Lower lobe of right lung (tissue), 2 donors: ENCODE measurements around the gene NPAS1. TPM values are rescaled to one million over a fixed set of nuclear protein-coding genes. Genes with fewer than 3 reads are reported as not detected.

Source experiments
- ATAC-seq, 2 donors: fragments of 200-7000 bp; cut with Tn5 transposase; one replicate each; pipeline ENCODE4 v1.9.1; 2020 to 2022; ENCODE audit warnings: mild to moderate bottlenecking in 2 of 2, moderate library complexity in 2 of 2
- DNase-seq: peaks from one replicate; pipeline ENCODE4 v3.0.0-alpha.2; 2020
- H3K27ac ChIP-seq: fragments of 200-600 bp; one replicate; pipeline ENCODE4 v1.8.0; 2022
- H3K27me3 ChIP-seq: fragments of 200-600 bp; one replicate; pipeline ENCODE4 v1.8.0; 2022; ENCODE audit warnings: low read depth
- H3K36me3 ChIP-seq: fragments of 200-600 bp; one replicate; pipeline ENCODE4 v1.8.0; 2022; ENCODE audit warnings: mild to moderate bottlenecking
- H3K4me1 ChIP-seq: fragments of 200-600 bp; one replicate; pipeline ENCODE4 v1.8.0; 2022
- H3K4me3 ChIP-seq: fragments of 200-600 bp; one replicate; pipeline ENCODE4 v1.8.0; 2022; ENCODE audit warnings: mild to moderate bottlenecking
- H3K9me3 ChIP-seq: fragments of 200-600 bp; one replicate; pipeline ENCODE4 v1.8.0; 2022
- intact Hi-C: fragments of 100-400 bp; cut with DNase I; formaldehyde crosslinking; loops from one replicate; pipeline ENCODE4 v1.11.0; 2022
- total RNA-seq: library from RNA; stranded (reverse); fragmentation: NEBNext Ultra II Directional; extraction: Animal tissue kit (Norgen Biotek cat#: 25700); gene quantifications from one replicate; pipeline ENCODE4 v1.2.1, GENCODE V29; 2021
- TF ChIP-seq, protein P1 (sequence below): fragments of 200-600 bp; IDR thresholded peaks from one replicate; pipeline ENCODE4 v1.8.0; 2022; ENCODE audit warnings: antibody characterized with exemption, mild to moderate bottlenecking
- donor health status: DM: no; HTN: yes; CAD: no; lungs with severe emphysema.

The NPAS1 gene
- total RNA-seq, 1 donor from 2014 or later: 1.8 TPM

DNA sequence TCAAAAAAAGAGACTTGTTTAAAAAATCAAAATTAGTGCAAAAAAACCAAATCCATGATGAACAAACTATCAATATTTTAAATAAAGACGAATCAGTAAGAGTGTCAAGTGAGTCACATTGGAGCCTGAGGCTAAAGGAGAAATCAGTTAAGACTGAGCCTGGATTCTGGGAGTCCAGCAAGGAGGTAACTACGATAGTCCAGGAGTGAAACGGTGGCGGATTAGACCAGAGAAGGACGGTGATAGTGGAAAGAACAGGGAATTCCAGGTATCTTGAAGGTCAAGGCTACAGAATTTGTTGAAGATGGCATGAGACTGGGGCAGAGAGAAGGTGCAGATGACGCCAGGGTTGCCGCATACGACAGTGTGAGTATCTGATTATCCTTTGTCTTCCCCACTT, 7.0 kb upstream of the NPAS1 start:
- TF ChIP-seq, protein P1, sequence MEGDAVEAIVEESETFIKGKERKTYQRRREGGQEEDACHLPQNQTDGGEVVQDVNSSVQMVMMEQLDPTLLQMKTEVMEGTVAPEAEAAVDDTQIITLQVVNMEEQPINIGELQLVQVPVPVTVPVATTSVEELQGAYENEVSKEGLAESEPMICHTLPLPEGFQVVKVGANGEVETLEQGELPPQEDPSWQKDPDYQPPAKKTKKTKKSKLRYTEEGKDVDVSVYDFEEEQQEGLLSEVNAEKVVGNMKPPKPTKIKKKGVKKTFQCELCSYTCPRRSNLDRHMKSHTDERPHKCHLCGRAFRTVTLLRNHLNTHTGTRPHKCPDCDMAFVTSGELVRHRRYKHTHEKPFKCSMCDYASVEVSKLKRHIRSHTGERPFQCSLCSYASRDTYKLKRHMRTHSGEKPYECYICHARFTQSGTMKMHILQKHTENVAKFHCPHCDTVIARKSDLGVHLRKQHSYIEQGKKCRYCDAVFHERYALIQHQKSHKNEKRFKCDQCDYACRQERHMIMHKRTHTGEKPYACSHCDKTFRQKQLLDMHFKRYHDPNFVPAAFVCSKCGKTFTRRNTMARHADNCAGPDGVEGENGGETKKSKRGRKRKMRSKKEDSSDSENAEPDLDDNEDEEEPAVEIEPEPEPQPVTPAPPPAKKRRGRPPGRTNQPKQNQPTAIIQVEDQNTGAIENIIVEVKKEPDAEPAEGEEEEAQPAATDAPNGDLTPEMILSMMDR: no peak
- DNase-seq (no peak), ATAC-seq (no peak)
- Histone ChIP-seq H3K27ac (no peak overlapping the region), H3K4me3 (no peak overlapping the region), H3K4me1 (no peaks in the 10 kb centered on the region), H3K27me3 (peaks cover 12% of the 10 kb centered on the region), H3K9me3 (no peaks in the 10 kb centered on the region), H3K36me3 (no peaks in the 10 kb centered on the region)
- intact Hi-C loops: no loop called here

GRCh38 chr19:47013041-47013517, 6.6 kb upstream of the NPAS1 start:
- H3K4me1 ChIP-seq: no peaks in the 10 kb centered on the region
- no peak overlapping the region for H3K4me3 ChIP-seq
- H3K27ac ChIP-seq: no peak overlapping the region
- H3K9me3 ChIP-seq: no peaks in the 10 kb centered on the region
- TF ChIP-seq, protein P1: peak; percentile 100
- ATAC-seq (peak; percentile 97 to 99), DNase-seq (peak; percentile 86)
- intact Hi-C loops: no loop called here
- H3K27me3 ChIP-seq: peaks cover 14% of the 10 kb centered on the region
- no peaks in the 10 kb centered on the region for H3K36me3 ChIP-seq

GRCh38 chr19:47018923-47019322, 714 bp upstream of the NPAS1 start:
- H3K27ac ChIP-seq: no peak overlapping the region
- H3K27me3 ChIP-seq: peaks cover 55% of the 10 kb centered on the region
- intact Hi-C loops: no loop called here
- no peak overlapping the region for H3K4me3 ChIP-seq
- DNase-seq (no peak), ATAC-seq (peak in 1 of 2 donors; percentile 4)
- H3K9me3 ChIP-seq: no peaks in the 10 kb centered on the region
- no peaks in the 10 kb centered on the region for H3K36me3 ChIP-seq
- H3K4me1 ChIP-seq: peaks cover 22% of the 10 kb centered on the region
- TF ChIP-seq, protein P1: no peak

DNA sequence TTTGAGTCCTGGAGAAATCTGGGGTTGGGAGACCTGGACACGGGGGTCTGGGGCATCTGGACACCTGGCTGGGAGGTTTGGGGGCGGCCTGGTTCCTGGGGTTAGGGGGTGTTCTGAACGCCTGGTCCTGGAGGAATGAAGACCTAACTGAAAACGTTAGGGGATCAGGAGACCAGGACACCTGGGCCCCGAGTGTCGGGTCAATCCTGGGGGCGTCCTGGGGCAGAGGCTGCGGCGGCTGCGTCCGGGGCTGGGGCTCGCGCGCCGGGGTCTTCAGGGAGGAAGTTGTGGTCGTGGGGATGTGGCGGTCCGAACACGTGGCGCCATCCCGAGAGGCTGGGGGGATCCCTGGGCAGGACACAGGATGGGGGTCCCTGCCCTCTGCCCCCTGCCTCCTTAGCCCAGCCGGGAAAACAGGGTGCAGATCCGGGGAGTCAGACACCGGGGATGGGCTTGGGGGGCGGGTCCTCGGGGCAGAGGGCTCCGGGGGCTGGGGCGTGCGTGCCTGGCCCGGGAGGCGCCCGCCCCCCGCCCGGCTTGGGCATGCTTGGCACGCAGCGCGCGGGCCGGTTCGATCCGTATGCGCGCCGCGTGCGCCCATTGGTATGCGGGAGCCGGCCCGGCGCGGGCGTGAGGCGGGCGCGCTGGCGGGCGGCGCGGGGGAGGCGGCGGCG, 632 bp downstream of the NPAS1 start:
- Histone ChIP-seq H3K27ac (no peak overlapping the region), H3K4me1 (peaks cover 22% of the 10 kb centered on the region), H3K27me3 (peaks cover 68% of the 10 kb centered on the region), H3K9me3 (no peaks in the 10 kb centered on the region), H3K36me3 (no peaks in the 10 kb centered on the region), H3K4me3 (no peak overlapping the region)
- TF ChIP-seq, protein P1: no peak
- DNase-seq (no peak), ATAC-seq (no peak)
- intact Hi-C loops: no loop called here

- Histone ChIP-seq H3K9me3 (no peaks in the 10 kb centered on the region), H3K4me3 (peak overlapping the region; percentile 36), H3K27ac (no peak overlapping the region), H3K27me3 (peaks cover 71% of the 10 kb centered on the region), H3K4me1 (peaks cover 22% of the 10 kb centered on the region), H3K36me3 (no peaks in the 10 kb centered on the region)
- ATAC-seq: peak in 1 of 2 donors; percentile 16
- no peak for DNase-seq
- TF ChIP-seq, protein P1: no peak
- intact Hi-C loops: no loop called here
Measured at GRCh38 chr19:47020992-47021496, 1.4 kb downstream of the NPAS1 start.
